DND-41 (cell line): Measurements from ENCODE around the gene RIOK2.

Experiments used
- EZH2 ChIP-seq: IDR thresholded peaks from 3 replicates; pipeline ENCODE4 v1.6.1; 2012; ENCODE audit warnings: borderline replicate concordance, low read depth, mild to moderate bottlenecking, moderate library complexity, low read length, inconsistent platforms; ENCODE audit not compliant: severe bottlenecking
- TF ChIP-seq, protein P1 (sequence below): IDR thresholded peaks from 2 replicates; pipeline ENCODE4 v1.5.1; 2012; ENCODE audit warnings: borderline replicate concordance, low read length, moderate library complexity, mild to moderate bottlenecking; ENCODE audit not compliant: poor library complexity, severe bottlenecking; ENCODE audit errors: extremely low read depth

DNA sequence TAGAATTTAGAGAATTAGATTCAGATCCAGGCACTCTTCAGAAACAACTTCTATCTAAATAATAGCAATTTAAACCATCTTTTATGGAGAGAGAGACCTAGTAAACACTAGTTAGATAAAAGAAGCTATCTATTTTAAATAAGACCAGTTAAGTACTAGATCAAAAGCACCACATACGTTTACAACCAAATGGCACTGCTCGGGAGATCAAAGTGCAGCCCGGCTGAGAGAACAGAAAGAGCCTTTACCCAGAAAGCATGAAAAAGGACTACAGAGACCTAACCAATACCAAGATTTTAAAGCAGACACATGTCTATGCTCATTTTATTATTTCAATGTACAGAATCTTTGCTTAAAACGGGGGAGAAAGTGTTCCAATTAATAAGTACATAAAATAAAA is 71.4 kb downstream of the RIOK2 start:
- TF ChIP-seq, protein P1, sequence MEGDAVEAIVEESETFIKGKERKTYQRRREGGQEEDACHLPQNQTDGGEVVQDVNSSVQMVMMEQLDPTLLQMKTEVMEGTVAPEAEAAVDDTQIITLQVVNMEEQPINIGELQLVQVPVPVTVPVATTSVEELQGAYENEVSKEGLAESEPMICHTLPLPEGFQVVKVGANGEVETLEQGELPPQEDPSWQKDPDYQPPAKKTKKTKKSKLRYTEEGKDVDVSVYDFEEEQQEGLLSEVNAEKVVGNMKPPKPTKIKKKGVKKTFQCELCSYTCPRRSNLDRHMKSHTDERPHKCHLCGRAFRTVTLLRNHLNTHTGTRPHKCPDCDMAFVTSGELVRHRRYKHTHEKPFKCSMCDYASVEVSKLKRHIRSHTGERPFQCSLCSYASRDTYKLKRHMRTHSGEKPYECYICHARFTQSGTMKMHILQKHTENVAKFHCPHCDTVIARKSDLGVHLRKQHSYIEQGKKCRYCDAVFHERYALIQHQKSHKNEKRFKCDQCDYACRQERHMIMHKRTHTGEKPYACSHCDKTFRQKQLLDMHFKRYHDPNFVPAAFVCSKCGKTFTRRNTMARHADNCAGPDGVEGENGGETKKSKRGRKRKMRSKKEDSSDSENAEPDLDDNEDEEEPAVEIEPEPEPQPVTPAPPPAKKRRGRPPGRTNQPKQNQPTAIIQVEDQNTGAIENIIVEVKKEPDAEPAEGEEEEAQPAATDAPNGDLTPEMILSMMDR = no peak
- no peak for TF ChIP-seq EZH2
